Astrocyte of the hippocampus (primary cell): Measurements from ENCODE around the gene JARID2.

Experiments
- DNase-seq: peaks from one replicate; pipeline ENCODE4 v3.0.0; 2011; ENCODE audit warnings: low read depth, low spot score

JARID2 gene

DNA sequence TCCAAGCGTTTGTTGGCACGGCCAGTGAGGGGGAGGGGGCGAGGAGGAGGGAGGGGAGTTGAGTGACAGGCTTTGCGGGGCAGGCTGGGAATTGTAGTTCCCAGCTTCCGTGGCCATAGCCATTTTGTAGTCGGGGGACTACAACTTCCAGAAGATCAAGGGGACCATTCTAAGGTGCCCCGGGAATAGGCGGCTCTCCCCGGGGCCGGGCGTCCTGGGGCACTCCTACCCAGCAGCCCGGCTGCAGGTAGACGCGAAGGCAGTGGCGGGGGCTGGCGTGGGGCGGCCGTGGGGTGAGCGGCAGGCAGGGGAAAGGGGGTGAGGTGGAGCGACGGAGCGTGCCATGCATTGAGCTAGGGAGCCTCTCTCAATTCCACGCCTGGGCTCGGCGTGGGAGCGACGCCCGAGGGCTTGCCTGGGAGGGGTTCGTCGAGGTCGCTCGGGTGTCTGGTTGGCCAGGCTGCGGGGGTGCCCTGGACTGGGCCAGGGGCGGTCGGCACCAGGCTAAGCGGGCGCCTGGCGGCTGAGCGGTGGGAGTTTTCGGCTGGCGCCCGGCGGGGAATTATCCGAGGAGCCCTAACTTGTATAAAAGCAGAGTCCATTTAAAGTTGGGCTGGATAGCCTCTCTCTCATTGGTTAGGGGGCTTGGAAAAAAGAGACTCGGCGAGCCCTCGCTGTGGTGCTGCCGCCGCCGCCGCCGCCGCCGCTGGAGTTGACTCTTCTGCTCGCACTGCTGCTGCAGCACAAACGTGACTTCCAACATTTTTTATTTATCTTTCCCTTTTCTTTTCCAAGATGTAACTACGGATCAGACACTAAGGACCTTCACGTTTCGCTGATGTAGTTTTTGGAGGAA, at the start of gene JARID2:
Gene JARID2, plus strand, starts transcription at position 709 of the 856 bp plus-strand sequence. CDS start 471 bp downstream, outside the sequence.
- peak; percentile 99 for DNase-seq

GRCh38 chr6:15200087-15200486, 45.8 kb upstream of the JARID2 start:
- DNase-seq = no peak

DNA sequence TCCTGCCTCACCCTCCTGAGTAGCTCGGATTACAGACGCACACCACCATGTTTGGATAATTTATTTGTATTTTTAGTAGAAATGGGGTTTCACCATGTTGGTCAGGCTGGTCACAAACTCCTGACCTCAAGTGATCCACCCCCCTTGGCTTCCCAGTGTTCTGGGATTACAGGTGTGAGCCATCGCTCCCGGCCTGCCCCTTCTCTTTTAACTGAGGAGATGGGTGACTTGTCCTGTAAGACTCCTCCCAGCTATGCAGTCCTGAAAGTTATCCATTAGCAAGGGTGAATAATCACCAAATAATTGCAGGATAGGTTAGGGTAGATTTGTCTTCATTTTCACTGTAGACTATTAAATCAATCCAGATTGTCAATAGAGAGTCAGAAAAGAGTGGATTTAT, 40.5 kb upstream of the JARID2 start:
- DNase-seq = no peak

DNA sequence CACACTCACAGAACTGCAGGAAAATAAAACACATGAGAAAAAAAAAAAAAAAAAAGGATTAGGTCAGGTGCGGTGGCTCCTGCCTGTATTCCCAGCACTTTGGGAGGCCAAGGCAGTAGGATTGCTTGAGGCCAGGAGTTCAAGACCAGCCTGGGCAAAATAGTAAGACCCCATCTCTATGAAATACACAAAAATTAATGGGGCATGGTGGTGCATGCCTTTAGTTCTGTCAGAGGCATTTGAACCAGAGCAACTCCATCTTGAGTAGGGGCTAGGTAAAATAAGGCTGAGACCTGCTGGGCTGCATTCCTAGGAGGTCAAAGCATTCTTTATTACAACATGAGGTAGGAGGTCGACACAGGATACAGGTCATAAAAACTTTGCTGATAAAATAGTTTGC, 39.0 kb upstream of the JARID2 start:
- no peak for DNase-seq

DNA sequence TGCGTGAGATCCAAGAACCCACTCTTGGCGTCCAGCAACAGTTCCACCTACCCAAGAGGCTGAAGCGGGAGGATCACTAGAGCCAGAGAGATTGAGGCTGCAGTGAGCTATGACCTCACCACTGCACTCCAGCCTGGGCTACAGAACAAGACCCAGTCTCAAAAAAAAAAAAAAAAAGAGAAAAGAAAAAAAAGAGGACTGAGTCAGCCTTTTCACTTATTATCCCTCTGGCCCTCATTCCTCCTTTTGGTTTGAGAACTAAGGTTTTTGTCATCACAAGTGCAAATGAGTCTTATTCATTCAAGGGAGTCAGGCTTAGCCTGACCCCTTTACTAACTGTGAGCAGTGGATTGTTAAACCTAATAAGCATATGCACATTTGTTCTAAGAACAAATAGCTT, 37.9 kb upstream of the JARID2 start:
- DNase-seq = peak; percentile 66

DNA sequence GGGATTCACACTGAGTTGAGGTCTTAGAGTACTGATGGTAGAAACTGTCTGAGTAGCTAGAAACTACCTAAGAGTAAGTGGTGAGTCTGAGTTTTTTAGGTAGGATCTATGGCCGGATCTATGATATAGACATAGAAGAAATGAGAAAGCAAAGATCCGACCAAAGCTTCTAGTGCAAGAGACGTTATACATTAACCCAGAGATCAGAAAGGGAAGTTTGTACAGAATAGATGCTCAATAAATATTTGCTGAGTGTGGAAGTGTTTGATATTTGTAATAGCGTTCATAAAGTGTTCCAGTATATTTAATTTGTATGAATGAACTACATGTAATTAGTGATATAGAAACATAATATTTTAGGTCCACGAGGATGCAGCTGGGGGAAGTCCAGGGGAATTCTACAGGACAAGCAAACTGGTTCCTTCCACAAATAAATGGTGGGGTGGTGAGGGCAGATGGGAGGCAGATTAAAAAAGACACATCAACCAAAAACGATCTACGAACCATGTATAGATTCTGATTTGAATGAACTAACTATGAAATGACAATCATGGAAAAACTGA, 31.9 kb upstream of the JARID2 start:
- no peak for DNase-seq

DNA sequence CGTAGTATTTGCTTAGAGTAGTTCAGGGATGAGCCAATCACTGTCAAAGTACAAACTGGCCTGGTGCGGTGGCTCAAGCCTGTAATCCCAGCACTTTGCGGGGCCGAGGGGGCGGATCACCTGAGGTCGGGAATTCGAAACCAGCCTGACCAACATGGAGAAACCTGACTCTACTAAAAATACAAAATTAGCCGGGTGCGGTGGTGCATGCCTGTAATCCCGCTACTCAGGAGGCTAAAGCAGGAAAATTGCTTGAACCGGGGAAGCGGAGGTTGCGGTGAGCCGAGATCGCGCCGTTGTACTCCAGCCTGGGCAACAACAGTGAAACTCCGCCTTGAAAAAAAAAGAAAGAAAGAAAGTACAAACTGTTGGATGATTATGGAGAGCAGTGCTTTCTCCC, 27.5 kb upstream of the JARID2 start:
- no peak for DNase-seq

DNA sequence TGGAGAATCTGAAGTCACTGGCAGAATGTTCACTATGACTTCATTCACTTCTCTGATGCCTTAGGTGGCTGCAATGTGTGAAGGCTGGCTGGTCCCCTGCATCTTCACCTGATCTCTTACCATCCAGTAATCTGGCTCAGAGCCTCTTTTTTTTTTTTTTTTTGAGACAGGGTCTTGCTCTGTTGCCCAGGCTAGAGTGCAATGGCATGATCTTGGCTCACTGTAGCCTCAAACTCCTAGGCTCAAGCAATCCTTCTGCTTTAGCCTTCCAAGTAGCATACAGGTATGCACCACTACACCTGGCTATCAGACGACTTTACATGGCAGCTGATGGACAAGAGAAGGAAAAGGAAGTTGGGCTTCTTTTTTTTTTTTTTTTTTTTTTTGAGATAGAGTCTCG, 25.8 kb upstream of the JARID2 start:
- no peak for DNase-seq

GRCh38 chr6:15227827-15228318, 18.0 kb upstream of the JARID2 start:
- DNase-seq = no peak

GRCh38 chr6:15230827-15231226, 15.0 kb upstream of the JARID2 start:
- DNase-seq = no peak

- DNase-seq = no peak
These were observed 12.9 kb upstream of the JARID2 start for GRCh38 chr6:15232836-15233510.

DNA sequence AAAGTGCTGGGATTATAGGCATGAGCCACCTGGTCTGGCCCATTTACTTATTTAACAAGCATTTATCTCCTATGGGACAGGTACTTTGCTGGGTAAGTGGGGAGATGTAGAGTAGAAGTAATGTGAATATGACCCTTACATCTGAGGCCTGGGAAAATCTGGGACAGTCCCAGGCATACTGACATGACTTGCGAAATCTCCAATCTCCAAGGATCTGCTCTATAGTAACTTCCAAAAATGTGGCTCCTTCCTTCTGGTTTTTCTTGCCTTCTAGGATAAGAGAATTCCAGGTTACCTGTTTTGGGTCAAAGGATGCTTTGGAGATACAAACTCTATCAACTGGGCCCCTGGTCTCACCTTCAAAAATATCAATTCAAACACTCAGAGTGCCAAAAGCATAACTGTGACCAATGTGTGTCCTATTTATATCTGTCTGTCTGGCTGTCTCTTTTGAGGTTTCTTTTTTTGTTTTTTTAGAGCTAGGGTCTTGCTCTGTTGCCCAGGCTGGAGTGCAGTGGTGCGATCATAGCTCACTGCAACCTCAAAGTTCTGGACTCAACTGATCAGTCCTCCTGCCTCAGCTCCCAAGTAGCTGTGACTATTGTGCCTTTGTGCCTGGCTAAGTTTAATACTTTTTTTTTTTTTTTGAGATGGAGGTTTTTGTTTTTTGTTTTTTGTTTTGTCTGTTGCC, 11.7 kb upstream of the JARID2 start:
- DNase-seq = no peak

DNA sequence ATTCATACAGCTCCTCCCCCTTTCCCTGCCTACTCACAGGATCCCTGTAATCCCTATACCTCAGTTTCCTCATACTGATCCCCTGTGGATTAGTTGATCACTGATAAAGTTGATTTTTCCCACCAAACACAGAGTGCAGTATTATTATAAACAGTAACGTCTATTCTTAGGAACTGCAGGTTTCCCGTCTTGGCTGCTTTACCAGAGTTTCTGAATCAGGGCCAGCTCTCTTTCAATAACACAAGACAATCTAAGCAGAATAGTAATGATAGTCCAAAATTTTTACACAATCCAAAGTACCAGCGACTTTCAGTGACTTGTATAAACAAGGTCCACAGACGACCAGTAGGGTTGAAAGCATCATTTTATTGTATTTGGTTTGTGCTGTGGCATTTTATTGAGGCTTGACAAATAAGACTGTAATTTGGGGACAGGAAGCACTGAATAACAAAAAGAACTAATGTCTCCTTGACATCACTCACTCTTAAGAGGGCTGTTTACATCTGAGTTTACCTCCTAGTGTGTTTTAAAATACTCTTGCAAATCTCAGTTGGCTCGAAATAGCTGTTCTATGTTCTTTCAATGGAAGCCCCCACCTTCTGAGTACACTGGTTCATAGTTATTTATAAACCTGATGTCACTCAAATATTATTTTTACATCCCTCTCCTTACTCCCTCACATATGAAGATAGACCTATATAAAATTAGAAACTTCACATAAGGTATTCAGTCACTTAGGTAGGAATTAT, 6.1 kb upstream of the JARID2 start:
- DNase-seq = no peak

DNA sequence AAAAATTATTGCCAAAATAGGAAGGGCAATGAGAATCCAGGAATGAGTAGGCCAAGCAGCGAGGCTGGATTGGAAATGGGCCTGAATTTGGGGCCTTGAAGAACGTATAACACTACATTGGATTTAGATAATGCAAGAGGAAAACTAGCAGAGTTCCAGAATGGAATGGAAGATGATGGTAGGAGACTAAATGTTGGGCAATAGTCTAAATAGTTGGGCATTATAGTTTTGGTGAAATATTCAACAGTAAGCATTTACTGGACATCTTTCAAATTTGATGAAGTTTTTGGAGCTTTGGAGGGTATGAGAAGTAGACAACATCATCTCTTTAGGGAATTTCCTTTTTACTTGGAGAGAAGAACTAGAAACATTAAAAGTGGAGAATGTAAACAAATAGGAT, 3.4 kb upstream of the JARID2 start:
- DNase-seq = no peak

DNA sequence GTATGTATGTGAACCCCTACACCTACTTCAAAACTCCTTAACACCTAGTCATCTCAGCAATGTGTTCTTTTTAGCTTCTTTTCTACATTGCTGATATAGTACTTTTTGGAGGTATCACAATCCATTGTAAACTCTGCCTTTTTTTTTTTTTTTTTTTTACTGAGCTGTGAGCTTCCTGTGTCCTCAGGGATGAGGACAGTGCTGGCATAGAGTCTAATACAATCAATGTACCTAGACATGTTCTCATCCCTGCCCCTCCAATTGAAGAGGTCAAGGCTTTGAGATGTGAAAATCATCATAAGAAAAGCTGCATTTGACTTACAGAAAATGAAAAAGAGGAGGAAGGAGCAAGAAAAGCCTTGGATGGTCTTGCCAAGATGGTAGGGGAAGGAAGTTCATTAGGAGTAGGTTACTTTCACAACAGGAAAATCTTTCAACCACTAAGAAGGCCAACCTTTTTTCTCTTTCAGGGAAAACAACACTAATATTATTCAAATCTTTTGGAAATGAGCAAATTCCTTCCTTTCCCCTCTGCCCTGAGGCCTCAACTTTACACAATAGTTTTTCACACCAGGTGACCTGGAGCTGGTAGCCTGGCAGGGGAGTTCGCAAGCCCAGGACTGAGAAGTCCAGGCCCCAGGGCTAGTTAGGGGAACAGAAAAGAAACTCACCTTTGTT, 2.8 kb upstream of the JARID2 start:
- no peak for DNase-seq

GRCh38 chr6:15243910-15244619, 1.8 kb upstream of the JARID2 start:
- DNase-seq = peak; percentile 32

DNA sequence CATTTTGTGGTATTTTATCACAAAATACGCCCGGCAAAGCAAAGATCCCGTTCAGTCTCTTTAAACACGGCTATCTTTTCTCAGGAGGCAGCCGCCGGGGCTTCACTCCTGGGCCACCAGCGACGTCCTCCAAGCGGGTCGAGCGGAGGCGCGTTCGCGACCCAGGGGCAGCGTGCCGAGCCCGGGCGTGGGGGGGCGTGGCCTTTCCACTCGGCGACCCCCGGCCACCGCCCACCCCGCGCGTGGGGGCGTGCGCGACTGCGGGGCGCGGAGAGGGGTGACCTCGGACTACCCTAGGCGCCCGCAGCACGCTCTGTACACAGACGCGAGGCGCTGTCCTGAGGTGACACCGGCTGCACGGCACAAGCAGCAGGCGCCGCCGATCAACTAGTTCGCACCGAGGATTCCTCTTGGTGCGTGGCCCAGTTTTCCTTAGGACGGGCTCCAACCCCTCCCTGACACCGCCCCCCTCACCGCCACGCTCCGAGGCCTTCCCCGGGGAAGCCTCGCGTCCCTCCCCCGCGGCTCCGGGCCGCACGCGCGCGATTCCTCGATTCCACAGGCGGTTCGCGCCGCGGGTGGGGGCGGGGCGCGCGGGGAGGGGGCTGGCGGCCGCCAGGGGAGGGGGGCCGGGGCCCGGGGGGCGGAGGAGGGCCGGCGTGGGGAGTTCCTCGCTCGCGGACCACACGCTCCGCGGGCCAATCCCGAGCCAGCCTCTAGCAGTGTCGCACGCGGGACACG, 1.1 kb upstream of the JARID2 start:
- DNase-seq = peak; percentile 82

DNA sequence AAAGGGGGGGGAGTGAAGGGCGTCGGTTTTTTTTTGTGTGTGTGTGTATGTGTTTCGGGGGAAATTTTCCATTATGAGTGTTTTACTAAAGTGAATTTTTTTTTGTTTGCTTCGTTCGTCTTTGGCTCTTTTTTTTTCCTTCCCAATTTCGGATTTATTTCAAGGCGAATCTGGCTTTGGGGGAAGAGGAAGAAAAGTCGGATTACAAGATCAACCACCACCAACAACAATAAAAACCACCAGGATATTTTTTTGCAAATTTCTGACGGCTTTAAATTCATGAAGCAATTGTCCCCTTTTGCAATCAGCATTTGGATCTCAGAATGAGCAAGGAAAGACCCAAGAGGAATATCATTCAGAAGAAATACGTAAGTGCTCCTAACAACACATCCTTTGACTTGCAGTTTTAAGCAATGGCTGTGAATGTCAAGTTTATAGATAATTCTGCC, 372 bp downstream of the JARID2 start:
- no peak for DNase-seq
